IPS-18c (cell line): Measurements from ENCODE around the gene MAGIX.

Experiments
- H3K4me3 ChIP-seq: 2 replicates; pipeline ENCODE4 v1.7.0; 2013; ENCODE audit warnings: low read depth, mild to moderate bottlenecking, low read length, moderate library complexity; ENCODE audit not compliant: insufficient read depth
- H3K9me3 ChIP-seq: one replicate; pipeline ENCODE4 v1.6.1; 2013; ENCODE audit warnings: mild to moderate bottlenecking, low read length, moderate library complexity; ENCODE audit not compliant: control insufficient read depth, insufficient read depth

MAGIX gene

GRCh38 chrX:49175435-49176274 lies 13.1 kb downstream of the MAGIX start:
- H3K4me3 ChIP-seq = no peak overlapping the region
- H3K9me3 ChIP-seq = peaks cover 8% of the 10 kb centered on the region

DNA sequence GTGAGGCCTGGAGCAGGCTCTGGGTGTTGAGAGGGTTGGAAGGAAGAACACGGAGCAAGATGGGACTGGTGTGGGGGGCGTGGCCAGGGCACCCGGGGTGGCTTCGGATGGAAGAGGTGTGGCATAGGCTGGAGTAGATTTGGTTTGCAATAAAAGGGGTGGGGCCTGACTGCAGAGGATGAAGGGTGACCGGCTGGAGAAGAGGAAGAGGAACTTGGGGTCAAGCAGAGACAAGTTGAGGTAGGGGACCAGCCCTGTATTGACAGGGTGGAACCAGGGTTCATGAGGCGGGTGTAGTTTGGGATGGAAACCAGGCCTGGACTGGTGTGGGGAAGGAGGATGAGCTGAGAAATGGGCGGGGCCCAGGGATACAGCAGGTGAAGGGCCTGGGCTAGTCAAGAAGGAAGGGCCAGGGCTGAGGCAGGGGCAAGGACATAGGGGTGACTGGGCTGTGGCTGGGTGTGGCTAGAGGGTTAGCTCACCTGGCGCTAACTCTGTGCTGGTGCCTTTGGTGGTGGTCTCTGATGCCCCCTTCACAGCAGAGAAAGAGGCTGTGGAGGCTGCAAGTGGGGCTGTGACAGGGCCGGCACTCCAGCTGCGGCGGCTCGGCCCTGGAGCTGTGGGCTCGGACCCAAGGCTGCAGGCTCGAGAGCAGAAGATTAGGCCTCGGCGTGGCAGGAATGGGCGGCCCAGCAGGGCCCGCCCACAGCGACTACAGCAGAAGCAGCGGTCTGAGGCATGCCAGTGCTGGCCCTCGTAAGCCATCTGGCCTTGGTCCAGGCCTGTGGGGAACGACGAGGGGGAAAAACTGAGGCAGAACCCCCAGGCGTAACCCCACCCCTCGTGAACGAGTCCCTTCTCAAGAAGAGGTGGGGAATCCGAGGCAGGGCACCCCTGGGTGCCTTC lies 14.1 kb downstream of the MAGIX start:
- no peak overlapping the region; the same call in 1 of the 2 replicates for H3K4me3 ChIP-seq
- H3K9me3 ChIP-seq = peaks cover 8% of the 10 kb centered on the region

- peaks cover 8% of the 10 kb centered on the region for H3K9me3 ChIP-seq
- H3K4me3 ChIP-seq = no peak overlapping the region
Measured at GRCh38 chrX:49177338-49177833, 14.8 kb downstream of the MAGIX start.

- Histone ChIP-seq H3K9me3 (peaks cover 8% of the 10 kb centered on the region), H3K4me3 (no peak overlapping the region)
Measured at GRCh38 chrX:49177873-49178480, 15.4 kb downstream of the MAGIX start.

DNA sequence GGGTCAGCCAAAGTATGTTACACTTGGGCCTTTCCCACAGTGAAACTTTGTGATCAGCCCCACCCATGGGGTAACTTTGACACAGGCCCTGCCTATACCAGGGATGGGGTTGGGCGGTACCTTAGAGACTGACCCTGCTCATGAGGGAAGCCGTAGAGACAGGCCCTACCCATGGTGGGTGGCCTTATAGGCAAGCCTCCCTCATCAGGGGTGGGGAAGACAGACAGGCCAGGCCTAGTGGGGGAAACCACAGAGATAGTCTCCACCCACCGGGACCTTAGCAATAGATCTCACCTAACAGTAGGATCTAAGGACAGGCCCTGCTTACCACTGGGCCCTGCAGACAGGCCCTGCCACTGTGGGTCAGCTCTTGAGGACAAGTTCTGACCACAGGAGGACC lies 16.0 kb downstream of the MAGIX start:
- Histone ChIP-seq H3K4me3 (no peak overlapping the region), H3K9me3 (peaks cover 12% of the 10 kb centered on the region)

DNA sequence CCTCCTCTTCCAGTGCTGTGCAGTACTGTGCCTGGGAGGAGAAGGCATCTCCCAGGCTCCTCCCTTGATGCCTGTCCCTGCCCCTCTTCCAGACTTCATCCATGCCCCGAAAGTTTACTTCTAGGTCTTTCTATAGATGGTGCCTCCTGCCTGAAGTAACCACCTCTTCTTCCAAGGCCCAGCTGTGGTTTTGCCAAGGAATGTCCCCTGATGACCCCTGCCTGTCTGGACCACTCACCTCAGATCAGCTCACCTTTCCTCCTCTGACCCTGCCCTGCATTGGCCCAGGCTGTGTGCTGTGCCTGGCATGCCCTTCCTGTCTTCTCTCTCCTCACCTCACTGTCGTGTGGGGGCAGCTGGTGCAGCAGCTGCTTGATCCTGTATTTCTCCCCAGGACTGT lies 16.8 kb downstream of the MAGIX start:
- Histone ChIP-seq H3K4me3 (no peak overlapping the region), H3K9me3 (peaks cover 12% of the 10 kb centered on the region)

GRCh38 chrX:49183701-49184281 lies 21.2 kb downstream of the MAGIX start:
- Histone ChIP-seq H3K4me3 (peak overlapping the region; percentile 15; the same call in 1 of the 2 replicates), H3K9me3 (peaks cover 19% of the 10 kb centered on the region)

DNA sequence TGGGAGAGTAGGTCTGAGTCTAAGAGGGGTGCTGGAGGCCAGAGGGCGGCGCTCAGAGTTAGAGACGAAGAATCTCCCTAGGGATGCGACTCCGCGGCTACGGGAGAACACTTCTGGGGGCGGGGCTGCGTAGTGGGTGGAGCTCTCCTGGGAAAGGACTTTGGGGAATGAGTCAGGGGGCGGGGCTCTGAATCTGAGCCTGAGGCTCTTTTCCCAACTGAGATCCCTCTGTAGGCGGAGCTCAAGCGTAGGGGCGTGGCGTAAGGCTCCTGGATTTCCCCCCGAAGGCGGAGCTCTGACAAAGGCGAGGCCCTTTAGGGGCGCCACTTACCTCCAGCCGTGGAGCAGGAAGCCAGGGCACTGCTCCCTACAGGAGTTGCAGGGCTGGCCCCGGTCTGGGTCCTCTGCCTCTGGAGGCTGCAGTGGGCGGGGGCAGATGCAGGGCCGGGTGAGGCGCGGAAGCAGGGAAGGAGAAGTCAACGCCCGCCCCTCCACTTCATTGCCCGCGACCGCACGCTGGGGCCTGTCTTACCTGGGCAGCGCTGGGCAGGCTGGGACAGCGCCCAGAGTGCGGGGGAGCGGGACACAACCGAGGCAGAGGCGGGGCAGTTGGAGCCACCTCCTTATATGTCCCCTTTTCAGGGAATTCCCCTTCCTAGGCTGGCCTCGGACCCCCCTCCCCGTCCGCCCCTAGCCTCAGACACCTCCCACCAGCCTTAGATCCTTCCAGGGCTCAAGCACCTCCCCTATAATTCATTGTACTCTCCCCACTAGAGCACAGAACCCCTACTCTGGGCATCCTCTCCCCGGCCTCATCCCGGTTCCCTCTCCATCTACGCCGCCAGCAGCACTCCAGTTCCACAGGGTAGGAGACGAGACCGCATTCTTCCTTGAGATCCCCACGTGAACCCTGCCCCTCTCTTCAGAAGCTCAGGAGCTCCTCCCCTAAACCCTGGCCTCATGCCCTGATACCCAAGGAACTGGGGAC lies 22.0 kb downstream of the MAGIX start:
- Histone ChIP-seq H3K9me3 (peaks cover 17% of the 10 kb centered on the region), H3K4me3 (peak overlapping the region; percentile 47)

- Histone ChIP-seq H3K4me3 (peak within 1 kb of the TSS; percentile 70), H3K9me3 (peaks cover 17% of the 10 kb centered on the region)
Measured at GRCh38 chrX:49186125-49187027, 23.8 kb downstream of the MAGIX start, which contains the start of gene PRICKLE3. Gene PRICKLE3 (minus strand): TSS chrX:49186373. CDS start chrX:49186297, 76 bp downstream.

GRCh38 chrX:49187028-49187394 lies 24.5 kb downstream of the MAGIX start:
- H3K9me3 ChIP-seq = peaks cover 17% of the 10 kb centered on the region
- peak overlapping the region; percentile 20; the same call in 1 of the 2 replicates for H3K4me3 ChIP-seq

GRCh38 chrX:49187526-49187925 lies 25.0 kb downstream of the MAGIX start:
- peaks cover 16% of the 10 kb centered on the region for H3K9me3 ChIP-seq
- 0 out of 2 replicates have a peak overlapping the region, but pooled peaks have one; percentile 20 for H3K4me3 ChIP-seq

- H3K9me3 ChIP-seq = peaks cover 10% of the 10 kb centered on the region
- no peak overlapping the region for H3K4me3 ChIP-seq
Measured at GRCh38 chrX:49188468-49189076, 26.0 kb downstream of the MAGIX start.

GRCh38 chrX:49189606-49190005 lies 27.0 kb downstream of the MAGIX start:
- Histone ChIP-seq H3K4me3 (no peak overlapping the region), H3K9me3 (peaks cover 11% of the 10 kb centered on the region)

- H3K4me3 ChIP-seq = peak overlapping the region; percentile 70
- peaks cover 13% of the 10 kb centered on the region for H3K9me3 ChIP-seq
Measured at GRCh38 chrX:49190821-49191573, 28.4 kb downstream of the MAGIX start.
